SIG-M5 treated with dmso at 0.1 percent for 504 hours (cell line): ENCODE measurements around the gene PSEN2.
"Not testable (repeated sequence)": the region's sequence is repeated elsewhere in the genome, so short reads cannot be mapped to it uniquely, and the experiment has no call there.

Experiments
- DNase-seq: peaks from one replicate; lab custom pipeline; 2025; ENCODE audit not compliant: unreplicated experiment; lab: John Stamatoyannopoulos, UW

Gene PSEN2

DNA sequence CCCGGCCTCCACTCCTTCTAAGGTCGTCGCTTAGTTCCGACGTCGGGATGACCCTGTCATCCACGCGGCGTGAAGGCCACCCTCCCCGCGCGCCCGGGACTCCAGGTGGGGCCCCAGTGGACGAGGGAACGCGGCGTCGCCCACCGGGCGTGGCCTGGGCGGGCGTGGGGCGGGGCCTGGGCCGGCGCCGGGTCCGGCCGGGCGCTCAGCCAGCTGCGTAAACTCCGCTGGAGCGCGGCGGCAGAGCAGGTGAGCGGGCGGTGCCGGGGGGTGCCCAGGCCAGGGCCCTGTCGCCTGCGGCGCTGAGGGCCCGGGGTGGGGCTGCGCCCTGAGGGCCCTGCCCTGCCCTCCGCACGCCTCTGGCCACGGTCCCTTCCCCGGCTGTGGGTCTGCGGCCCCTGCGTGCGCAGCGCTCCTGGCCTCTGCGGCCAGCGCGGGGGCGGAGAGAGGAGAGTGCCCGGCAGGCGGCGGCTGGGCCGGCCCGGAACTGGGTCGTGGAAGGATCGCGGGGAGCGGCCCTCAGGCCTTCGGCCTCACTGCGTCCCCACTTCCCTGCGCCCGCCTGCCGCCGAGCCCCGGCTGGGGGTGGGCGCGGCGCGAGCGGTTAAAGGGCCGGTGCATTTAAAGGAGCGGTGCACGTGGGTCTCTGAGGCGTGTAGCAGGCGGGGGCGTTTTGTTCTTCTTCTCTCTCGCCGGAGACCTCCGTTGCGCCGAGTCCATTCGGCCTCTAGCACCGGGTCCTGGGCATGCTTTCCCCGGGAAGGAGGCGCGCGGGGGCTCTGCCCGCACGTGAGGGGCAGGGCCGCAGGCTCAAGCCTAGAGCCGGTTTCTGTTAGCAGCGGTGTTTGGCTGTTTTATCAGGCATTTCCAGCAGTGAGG lies at the start of gene PSEN2:
Gene PSEN2, plus strand, starts transcription at position 216 of the 879 bp plus-strand sequence. CDS start 11,292 bp downstream, outside the sequence.
- DNase-seq, result peak; percentile 37

DNA sequence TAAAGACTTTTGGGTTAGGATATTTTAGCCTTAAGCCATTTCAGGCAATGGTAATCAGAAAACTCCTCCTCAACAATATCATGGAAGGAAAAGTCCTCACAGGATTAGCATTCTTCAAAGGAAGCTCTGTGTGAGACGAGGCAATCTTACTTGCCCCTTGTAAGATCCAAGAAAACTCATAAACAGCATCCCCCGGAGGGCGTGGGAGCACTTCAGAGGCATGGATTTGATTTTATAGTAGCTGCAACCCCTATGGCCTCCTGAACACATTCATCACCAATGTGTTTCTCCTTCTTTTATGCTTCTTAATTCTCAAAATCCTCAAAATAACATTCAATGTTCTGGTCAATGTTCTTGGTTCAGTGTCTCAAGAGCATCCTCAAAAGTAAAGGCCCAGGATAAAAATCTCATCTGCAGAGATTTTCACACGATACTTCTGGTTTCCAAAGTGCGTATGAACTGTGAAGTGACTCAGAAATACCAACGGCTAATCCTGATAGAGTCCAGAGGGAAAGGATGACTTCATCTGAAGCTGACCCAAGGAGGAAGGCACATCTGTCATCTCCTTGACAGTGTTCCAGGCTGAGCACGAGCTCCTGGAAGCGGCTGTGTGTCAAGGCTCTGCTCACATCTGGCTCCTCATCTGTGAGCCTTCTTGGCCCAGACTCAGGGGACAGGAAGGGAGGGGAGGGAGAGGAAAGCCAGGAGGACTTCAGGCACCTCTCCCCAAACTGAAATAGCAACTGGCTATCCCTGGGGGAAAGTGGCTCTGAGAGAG lies 49.3 kb upstream of the PSEN2 start:
- no peak for DNase-seq

DNA sequence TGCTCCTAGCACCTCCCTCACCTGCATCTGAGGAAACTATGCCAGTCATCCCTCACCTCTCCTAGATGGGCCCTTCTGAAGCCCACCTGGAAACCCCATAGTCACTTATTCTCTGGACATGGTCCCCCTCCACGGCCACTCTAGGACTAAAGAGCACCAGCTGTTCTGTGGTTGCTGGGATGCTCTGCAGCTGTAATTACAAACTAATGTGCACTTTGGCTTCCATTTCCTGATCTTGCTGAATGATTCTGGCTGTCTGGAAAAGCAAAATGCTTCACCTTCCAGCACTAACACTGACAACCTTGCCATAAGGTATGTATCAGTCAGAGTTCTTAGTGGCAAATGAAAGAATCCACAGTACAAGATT lies 48.7 kb upstream of the PSEN2 start:
- DNase-seq, result no peak

DNA sequence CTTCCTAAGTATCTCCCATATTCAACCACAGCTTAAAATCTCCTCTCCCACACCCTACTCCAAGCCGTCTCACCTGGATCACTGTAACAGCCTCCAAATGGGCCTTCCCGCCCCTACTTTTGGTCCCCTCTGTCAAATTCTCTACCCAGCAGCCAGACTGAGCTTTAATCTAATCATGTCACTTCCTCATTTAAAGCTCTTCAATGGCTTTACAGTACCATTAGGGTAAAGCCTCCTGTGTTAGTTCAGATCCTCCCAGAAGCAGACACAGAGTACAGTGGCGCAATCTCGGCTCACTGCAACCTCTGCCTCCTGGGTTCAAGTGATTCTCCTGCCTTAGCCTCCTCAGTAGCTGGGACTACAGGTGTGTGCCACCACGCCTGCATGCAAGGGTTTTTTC lies 46.8 kb upstream of the PSEN2 start:
- DNase-seq, result peak; percentile 66

DNA sequence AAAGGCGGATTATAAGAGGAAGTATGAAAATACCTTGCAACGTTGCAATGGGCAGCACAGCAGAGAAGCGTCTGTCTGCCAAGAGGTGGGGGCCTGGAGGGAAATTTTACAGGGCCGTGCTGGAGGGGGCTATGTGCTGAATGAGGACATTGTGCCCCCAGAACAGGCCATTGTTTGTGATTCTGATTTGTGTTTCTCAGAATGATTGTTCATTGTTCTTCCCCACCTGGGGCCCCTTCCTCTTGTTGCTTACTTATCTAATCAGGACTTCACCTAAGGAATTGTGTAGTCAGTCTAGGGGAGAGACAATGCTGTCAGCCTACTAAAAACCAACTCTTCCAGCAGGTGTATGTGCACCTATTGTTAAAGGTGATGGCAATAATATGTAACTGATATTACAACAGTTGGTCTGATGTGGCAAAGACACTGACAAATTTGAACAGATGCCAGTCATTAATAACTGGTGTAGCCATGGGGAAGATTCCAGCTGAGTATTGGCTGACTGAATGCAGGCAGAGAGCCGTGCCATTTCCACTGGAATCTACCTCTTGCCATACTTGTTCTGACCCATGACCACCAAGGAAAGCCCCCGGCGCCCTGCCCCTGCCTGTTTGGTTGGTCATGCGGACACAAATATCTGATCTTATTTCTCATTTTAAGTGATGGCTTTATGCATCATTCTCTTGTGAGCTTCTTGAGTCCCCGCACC lies 45.2 kb upstream of the PSEN2 start:
- no peak for DNase-seq

DNA sequence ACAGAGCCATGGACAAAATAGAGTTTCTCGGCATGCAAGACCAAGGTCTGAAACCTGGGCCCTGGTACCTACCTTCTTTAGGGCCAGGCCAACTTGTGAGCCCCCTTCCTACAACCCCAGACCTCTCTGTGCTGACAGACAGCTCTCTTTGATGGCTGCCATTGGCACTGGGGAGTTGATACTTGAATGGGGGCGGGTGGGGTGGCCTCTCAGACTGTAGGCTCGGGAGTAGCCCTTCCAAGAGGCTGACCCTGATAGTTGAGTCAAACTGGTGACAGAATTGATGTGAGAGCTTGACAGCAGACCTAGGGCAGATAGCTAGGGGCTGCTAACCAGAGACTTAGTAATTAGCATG lies 44.7 kb upstream of the PSEN2 start:
- no peak for DNase-seq

DNA sequence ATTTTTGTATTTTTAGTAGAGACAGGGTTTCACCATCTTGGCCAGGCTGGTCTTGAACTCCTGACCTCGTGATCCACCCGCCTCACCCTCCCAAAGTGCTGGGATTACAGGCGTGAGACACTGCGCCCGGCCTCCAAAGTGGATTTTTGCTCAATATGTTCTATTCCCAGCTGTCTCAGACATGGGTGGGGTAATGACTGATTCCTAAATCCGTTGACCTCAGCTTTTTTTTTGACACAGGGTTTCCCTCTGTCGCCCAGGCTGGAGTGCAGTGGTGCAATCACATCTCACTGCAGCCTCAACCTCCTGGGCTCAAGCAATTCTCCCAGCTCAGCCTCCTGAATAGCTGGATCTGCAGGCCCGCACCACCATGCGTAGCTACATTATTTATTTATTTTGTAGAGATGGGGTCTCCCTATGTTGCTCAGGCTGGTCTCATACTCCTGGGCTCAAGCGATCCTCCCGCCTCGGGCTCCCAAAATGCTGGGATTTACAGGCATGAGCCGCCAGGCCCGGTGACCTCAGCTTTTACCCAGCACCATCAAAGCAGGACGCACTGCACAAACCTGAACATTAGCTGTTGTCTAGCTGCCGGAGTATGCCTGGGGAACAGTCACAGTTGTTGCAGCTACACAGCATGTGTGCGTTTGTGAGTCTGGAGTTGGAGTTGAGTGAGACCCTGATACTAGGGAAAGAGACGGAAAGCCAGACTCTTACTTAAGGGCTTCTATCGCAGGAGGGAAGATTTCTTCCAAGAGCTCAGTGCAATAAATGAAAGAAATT lies 43.7 kb upstream of the PSEN2 start:
- DNase-seq, result no peak

DNA sequence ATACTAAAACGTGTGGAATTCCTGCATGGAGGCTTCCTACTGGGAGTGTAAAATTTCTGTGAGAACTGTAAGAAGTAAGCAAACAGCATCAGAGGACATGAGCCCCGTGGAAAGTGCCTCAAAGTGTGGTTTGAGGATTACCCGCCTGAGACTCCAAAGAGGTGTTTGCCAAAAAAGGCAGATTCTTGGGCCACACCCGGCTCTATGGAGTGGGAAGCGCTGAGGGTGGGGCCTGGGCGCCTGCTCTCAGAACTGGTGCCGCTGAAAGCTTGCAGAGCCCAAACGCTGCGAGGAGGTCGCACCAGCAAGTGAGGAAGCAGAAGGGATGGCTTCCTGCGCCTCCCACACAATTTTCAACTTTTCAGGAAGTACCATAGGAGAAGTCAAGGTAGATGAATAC lies 43.0 kb upstream of the PSEN2 start:
- DNase-seq, result peak; percentile 19

DNA sequence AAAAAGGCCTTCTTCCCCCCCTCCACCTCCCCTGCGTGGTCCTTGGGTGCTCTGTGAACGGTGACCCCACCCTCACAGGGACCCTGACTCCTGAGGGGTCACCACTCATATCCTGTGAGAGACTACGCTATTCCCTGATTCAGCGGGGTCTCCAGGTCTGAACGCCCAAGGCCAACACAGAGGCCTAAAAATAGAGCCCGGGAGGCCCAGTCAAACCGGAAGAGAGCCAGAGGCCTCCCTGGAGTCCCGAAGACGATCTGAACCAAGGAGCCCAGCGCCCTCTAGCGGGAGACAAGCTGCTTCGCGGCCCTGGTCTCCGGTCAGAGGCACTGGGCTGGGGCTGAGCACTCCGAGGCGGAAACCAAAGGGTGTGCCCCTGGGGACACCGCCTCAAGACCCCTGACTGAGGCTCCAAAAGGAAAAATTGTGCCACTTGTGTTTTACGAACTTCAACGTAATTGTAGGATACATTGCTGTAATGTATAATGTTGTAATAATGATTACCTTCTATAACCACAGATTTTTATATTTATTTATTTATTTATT lies 42.4 kb upstream of the PSEN2 start:
- peak; percentile 95 for DNase-seq

DNA sequence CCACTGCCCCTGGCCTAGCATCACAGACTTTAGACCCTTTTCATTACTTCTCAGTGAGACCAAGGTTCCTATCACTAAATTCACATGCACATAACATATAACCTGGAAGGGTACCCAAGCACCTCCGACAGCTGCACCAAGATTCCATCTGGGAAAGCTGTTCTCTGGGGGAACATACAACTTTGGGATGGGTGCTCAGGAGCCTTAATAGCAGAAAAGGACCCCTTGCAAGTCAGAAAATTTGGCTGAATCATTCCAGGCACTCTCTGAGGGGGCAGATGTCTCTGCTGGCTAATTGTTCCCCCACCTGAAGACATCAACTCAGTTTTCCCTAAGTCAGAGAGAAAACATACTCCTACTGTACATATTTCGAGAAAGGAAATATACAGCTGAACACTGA lies 41.3 kb upstream of the PSEN2 start:
- no peak for DNase-seq

DNA sequence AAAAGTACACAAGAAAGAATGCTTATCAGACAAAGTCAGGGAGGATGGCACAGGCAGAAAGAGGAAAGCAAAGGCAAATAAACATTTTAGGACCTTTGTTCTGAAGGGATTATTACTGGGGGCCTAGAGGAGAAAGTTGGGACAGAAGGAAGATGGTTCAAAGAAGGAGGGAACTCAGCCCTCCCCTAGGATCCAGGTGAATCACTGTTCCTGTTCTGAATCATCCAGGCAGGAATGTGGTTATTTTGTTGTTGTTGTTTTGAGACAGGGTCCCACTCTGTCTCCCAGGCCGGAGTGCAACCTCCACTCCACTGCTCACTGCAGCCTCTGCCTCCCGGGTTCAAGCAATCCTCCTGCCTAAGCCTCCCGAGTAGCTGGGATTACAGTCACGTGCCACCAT lies 38.5 kb upstream of the PSEN2 start:
- no peak for DNase-seq

DNA sequence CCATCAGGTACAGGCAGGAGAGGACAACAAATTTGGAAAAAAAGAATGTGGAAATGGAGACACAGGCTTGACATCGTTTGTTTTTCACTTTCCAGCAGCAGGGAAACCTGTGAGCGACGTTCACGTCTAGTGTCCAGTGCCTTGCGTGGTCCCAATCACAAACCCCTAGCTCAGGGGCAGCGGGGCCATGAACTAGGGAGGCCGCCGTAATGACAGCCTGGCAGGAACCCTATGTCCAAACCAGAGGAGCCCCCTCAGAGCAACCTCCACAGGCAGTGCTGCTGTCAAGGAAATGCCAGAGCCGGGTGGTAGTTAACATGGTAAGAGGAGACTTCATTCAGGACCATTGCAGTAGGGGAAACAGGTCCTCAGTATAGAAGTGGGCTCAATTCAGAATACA lies 37.8 kb upstream of the PSEN2 start:
- DNase-seq, result no peak

DNA sequence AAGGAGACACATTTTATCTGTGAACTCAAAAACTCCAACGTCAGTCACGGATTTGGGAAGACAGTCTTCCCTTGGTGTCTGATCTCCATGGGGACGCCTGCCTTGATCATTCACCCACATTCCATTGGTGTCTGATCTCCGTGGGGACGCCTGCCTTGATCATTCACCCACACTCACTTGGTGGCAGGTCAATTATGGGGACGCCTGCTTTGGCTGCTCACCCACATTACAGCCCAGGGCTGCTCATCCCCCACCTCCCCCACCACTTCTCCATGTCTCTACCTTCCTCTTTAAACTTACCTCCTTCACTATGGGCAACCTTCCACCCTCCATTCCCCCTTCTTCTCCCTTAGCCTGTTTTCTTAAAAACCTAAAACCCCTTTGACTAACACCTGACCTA lies 36.2 kb upstream of the PSEN2 start:
- DNase-seq, result not testable (repeated sequence)

DNA sequence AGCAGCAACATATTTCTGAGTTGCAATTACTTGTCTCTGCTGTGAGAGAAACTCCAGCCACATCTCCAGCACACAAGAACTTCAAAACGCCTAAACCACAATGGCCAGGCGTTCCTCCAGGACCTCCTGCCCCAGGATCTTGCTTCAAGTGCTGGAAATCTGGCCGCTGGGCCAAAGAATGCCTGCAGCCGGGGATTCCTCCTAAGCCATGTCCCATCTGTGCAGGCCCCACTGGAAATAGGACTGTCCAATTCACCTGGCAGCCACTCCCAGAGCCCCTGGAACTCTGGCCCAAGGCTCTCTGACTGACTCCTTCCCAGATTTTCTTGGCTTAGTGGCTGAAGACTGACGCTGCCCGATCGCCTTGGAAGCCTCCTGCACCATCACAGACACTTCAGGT lies 35.0 kb upstream of the PSEN2 start:
- DNase-seq, result not testable (repeated sequence)

DNA sequence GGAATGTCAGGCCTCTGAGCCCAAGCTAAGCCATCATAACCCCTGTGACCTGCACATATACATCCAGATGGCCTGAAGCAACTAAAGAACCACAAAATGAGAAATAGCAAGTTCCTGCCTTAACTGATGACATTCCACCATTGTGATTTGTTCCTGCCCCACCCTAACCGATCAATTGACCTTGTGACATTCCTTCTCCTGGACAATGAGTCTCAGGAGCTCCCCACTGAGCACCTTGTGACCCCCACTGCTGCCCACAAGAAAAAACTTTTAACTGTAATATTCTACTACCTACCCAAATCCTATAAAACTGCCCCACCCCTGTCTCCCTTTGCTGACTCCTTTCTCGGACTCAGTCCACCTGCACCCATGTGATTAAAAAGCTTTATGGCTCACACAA lies 32.5 kb upstream of the PSEN2 start:
- not testable (repeated sequence) for DNase-seq

DNA sequence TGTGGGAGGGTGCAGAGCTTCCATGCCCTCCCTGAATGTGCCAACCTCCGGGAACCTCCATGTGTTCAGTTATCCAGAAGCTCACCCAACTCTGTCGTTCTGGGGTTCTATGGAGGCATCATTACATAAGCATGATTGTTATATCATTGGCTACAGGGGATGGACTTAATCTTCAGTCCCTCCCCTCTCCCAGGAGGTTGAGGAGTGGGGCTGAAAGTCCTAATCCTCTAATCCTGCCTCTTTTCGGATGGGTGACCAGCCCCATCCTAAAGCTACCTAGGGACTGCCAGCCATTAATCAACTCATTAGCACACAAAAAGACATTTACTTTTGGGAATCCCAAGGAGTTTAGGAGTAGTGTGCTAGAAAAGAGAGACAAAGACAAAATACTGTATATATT lies 32.0 kb upstream of the PSEN2 start:
- DNase-seq, result no peak

DNA sequence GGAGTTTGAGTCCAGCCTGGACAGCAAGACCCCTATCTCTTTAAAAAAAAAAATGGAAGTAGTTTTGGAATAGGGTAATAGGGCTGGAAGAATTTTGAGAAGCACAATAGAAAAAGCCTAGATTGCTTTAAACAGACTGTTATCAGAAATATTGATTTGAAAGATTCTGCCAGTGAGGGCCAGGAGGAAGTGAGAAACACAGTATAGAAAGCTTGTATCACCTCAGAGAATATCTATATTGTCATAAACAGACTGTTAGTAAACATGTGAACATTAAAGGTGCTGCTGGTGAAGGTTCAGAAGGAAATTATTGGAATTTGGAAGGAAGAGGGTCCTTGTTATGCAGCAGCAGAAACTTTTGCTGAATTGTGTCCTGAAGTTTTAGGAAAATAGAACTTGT lies 24.8 kb upstream of the PSEN2 start:
- no peak for DNase-seq

DNA sequence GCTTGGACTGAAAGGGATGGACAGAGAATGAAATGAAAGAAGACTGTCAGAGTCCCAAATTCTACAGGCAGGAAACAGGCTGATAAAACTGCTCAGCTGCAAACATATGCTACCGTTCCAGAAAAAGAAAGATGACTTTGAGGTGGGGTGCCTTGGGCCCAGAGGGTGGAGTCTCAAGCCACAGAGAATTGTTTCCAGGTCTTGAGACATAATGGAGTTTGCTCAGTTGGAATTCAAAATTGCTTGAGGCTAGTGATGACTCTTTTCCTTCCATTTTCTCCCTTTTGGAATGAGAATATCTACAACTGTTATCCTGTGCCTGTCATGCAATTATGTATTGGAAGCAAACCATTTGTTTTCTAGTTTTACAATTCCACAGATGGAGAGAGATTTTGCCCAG lies 23.6 kb upstream of the PSEN2 start:
- no peak for DNase-seq

DNA sequence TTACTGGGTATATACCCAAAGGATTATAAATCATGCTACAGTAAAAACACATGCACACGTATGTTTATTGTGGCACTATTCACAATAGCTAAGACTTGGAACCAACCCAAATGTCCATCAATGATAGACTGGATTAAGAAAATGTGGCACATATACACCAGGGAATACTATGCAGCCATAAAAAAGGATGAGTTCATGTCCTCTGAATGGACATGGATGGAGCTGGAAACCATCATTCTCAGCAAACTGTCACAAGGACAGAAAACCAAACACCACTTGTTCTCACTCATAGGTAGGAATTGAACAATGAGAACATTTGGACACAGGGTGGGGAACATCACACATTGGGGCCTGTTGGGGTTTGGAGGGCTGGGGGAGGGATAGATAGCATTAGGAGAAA lies 15.9 kb upstream of the PSEN2 start:
- not testable (repeated sequence) for DNase-seq

DNA sequence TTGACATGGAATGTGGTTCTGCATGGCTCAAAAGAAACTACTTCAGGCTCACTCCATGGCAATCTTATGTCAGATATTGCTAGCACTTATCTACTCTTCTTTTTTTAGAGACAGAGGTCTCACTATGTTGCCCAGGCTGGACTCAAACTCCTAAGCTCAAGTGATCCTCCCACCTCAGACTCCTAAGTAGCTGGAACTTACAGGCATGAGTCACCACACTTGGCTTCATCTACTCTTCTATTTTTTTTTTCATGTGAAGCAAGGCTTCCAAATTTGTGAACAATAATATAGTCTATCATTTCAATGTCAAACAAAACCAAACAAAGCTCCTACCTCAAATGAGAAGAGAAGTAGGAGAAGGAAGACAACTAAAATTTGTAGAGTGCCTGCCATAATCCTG lies 7.5 kb upstream of the PSEN2 start:
- DNase-seq, result no peak

DNA sequence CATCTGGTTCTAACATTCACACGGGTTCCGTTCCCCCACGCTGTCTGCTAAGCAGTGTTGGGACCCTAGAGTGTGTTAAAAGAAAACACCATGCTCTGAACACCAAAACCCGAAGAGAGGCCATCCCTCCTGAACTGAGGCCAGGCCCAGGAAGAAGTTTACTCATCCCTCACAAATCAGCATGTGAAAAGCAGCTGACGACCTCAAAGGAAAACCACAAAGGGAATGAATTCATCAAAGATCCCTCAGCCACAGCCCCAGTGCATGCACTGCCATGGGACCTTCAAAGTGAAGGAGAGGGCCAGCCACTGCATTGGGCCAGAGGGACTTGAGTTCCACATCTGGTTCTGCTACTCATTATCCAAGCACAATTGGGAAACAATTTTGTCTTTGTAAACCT lies 7.0 kb upstream of the PSEN2 start:
- DNase-seq, result no peak
